ENCODE measurements around the gene FHIT.

DNA sequence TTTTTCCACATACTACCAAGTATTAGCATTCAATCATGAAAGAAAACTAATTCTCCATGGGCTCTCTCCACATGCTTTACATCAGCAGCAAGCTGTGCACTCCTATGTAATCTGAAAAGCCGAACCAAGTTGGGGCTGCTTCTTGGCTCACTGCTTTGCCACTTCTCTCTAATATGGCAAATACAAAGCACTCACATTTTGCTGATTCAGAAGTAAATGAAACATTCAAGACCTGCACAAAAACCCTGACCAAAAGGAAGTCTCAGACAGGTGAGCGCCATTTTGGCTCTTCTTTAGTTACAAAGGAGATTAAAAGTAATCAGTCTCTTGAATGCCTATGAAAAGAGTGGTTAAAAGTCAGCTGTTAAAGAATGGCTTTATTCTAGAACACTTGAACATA is 915.2 kb downstream of the FHIT start:
- TF ChIP-seq RFX5 (IDR thresholded peaks at IDR 0.05; ENCODE audit: low read depth, low read length) (no peak), BHLHE40 (IDR thresholded peaks at IDR 0.05; ENCODE audit: low read depth, low read length) (no peak), FOS (IDR thresholded peaks at IDR 0.05; ENCODE audit: low read depth, low read length) (no peak), POLR2A (IDR thresholded peaks at IDR 0.05; ENCODE audit: low read depth, low read length) (no peak), CEBPB (IDR thresholded peaks at IDR 0.05; ENCODE audit: low read depth, low read length) (no peak), SMC3 (IDR thresholded peaks at IDR 0.05; ENCODE audit: low read depth, low read length) (no peak), NFE2L2 (IDR thresholded peaks at IDR 0.05; ENCODE audit: low read depth, low read length) (no peak), CHD1 (IDR thresholded peaks at IDR 0.05; ENCODE audit: low read depth, low read length) (no peak), MXI1 (IDR thresholded peaks at IDR 0.05; ENCODE audit: borderline replicate concordance, low read depth, low read length) (no peak)
- TF ChIP-seq, protein P1, sequence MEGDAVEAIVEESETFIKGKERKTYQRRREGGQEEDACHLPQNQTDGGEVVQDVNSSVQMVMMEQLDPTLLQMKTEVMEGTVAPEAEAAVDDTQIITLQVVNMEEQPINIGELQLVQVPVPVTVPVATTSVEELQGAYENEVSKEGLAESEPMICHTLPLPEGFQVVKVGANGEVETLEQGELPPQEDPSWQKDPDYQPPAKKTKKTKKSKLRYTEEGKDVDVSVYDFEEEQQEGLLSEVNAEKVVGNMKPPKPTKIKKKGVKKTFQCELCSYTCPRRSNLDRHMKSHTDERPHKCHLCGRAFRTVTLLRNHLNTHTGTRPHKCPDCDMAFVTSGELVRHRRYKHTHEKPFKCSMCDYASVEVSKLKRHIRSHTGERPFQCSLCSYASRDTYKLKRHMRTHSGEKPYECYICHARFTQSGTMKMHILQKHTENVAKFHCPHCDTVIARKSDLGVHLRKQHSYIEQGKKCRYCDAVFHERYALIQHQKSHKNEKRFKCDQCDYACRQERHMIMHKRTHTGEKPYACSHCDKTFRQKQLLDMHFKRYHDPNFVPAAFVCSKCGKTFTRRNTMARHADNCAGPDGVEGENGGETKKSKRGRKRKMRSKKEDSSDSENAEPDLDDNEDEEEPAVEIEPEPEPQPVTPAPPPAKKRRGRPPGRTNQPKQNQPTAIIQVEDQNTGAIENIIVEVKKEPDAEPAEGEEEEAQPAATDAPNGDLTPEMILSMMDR (conservative IDR thresholded peaks at IDR 0.05; ENCODE audit: low read depth, low read length): no peak
